H9 (cell line): ENCODE measurements around the gene CD19. TPM values are rescaled to one million over a fixed set of nuclear protein-coding genes. Genes with fewer than 3 reads are reported as not detected.

ENCODE experiments used
- DNase-seq: peaks from one replicate; pipeline ENCODE4 v3.0.0-alpha.2; 2017
- H2AFZ ChIP-seq: one replicate; pipeline ENCODE4 v1.6.1; 2013; ENCODE audit warnings: mild to moderate bottlenecking, low read length, control low read depth, moderate library complexity
- H2AK5ac ChIP-seq: 2 replicates; pipeline ENCODE4 v1.6.1; 2013; ENCODE audit warnings: low read length, control low read depth, mixed read lengths; ENCODE audit not compliant: insufficient read length
- H2BK120ac ChIP-seq: one replicate; pipeline ENCODE4 v1.6.1; 2013; ENCODE audit warnings: low read depth, mild to moderate bottlenecking, low read length, control low read depth, inconsistent platforms; ENCODE audit not compliant: poor library complexity, severe bottlenecking
- H2BK12ac ChIP-seq: 2 replicates; pipeline ENCODE4 v1.6.1; 2013; ENCODE audit warnings: low read length, control low read depth, mixed read lengths, low read depth; ENCODE audit not compliant: insufficient read length
- H2BK15ac ChIP-seq: 2 replicates; pipeline ENCODE4 v1.6.1; 2013; ENCODE audit warnings: low read depth, low read length, control low read depth
- H2BK20ac ChIP-seq: one replicate; pipeline ENCODE4 v1.6.1; 2013; ENCODE audit warnings: low read depth, mild to moderate bottlenecking, low read length, control low read depth, inconsistent platforms; ENCODE audit not compliant: poor library complexity, severe bottlenecking
- H2BK5ac ChIP-seq: 2 replicates; pipeline ENCODE4 v1.6.1; 2013; ENCODE audit warnings: low read length, control low read depth, mixed read lengths; ENCODE audit not compliant: insufficient read length
- H3K14ac ChIP-seq: 2 replicates; pipeline ENCODE4 v1.6.1; 2013; ENCODE audit warnings: low read length, control low read depth; ENCODE audit not compliant: insufficient read depth
- H3K18ac ChIP-seq: 2 replicates; pipeline ENCODE4 v1.6.1; 2013; ENCODE audit warnings: low read depth, mild to moderate bottlenecking, mixed read lengths, low read length, control low read depth; ENCODE audit not compliant: insufficient read length
- H3K23ac ChIP-seq: 2 replicates; pipeline ENCODE4 v1.6.1; 2013; ENCODE audit warnings: low read length, control low read depth, mixed read lengths, low read depth; ENCODE audit not compliant: insufficient read length
- H3K23me2 ChIP-seq: 2 replicates; pipeline ENCODE4 v1.6.1; 2013; ENCODE audit warnings: low read depth, mild to moderate bottlenecking, mixed read lengths, low read length, control low read depth; ENCODE audit not compliant: insufficient read length, poor library complexity, severe bottlenecking
- H3K27ac ChIP-seq: 2 replicates; pipeline ENCODE4 v1.5.1; 2013; ENCODE audit warnings: low read length, control low read depth, mixed read lengths, low read depth; ENCODE audit not compliant: insufficient read length
- H3K27me3 ChIP-seq: 2 replicates; pipeline ENCODE4 v1.6.1; 2013; ENCODE audit warnings: low read length, control low read depth, inconsistent platforms; ENCODE audit not compliant: insufficient read depth
- H3K4ac ChIP-seq: 2 replicates; pipeline ENCODE4 v1.6.1; 2013; ENCODE audit warnings: low read depth, mild to moderate bottlenecking, control low read depth, inconsistent platforms, low read length, moderate library complexity
- H3K4me1 ChIP-seq: 2 replicates; pipeline ENCODE4 v1.6.1; 2013; ENCODE audit warnings: low read length, control low read depth, inconsistent platforms; ENCODE audit not compliant: insufficient read depth
- H3K4me2 ChIP-seq: 2 replicates; pipeline ENCODE4 v1.6.1; 2013; ENCODE audit warnings: low read length, control low read depth, mixed read lengths; ENCODE audit not compliant: insufficient read length, insufficient read depth
- H3K56ac ChIP-seq: 2 replicates; pipeline ENCODE4 v1.6.1; 2013; ENCODE audit warnings: low read depth, mild to moderate bottlenecking, mixed read lengths, low read length, control low read depth; ENCODE audit not compliant: insufficient read length
- H3K79me1 ChIP-seq: 2 replicates; pipeline ENCODE4 v1.6.1; 2013; ENCODE audit warnings: low read depth, mild to moderate bottlenecking, moderate library complexity, low read length, control low read depth, inconsistent platforms; ENCODE audit not compliant: insufficient read depth, poor library complexity, severe bottlenecking
- H3K79me2 ChIP-seq: 2 replicates; pipeline ENCODE4 v1.6.1; 2013; ENCODE audit warnings: low read length, control low read depth, inconsistent platforms; ENCODE audit not compliant: insufficient read depth
- H3K9ac ChIP-seq: 2 replicates; pipeline ENCODE4 v1.6.1; 2013; ENCODE audit warnings: low read length, control low read depth, mixed read lengths; ENCODE audit not compliant: insufficient read length; ENCODE audit errors: extremely low read depth
- H3K9me3 ChIP-seq: one replicate; pipeline ENCODE4 v1.6.1; 2013; ENCODE audit warnings: low read depth, low read length, inconsistent platforms; ENCODE audit not compliant: control insufficient read depth
- H3T11ph ChIP-seq: one replicate; pipeline ENCODE4 v1.6.1; 2013; ENCODE audit warnings: mild to moderate bottlenecking, low read length, control low read depth, inconsistent platforms
- H4K20me1 ChIP-seq: one replicate; pipeline ENCODE4 v1.6.1; 2013; ENCODE audit not compliant: control insufficient read depth, insufficient read length, insufficient read depth
- H4K5ac ChIP-seq: 2 replicates; pipeline ENCODE4 v1.6.1; 2013; ENCODE audit warnings: low read depth, mild to moderate bottlenecking, mixed read lengths, low read length, control low read depth; ENCODE audit not compliant: insufficient read length
- H4K8ac ChIP-seq: replicated peaks from 2 replicates; pipeline ENCODE4 v1.6.1; 2013; ENCODE audit warnings: low read length, control low read depth, mixed read lengths, low read depth; ENCODE audit not compliant: insufficient read length
- H4K91ac ChIP-seq: 2 replicates; pipeline ENCODE4 v1.6.1; 2013; ENCODE audit warnings: low read depth, mild to moderate bottlenecking, moderate library complexity, mixed read lengths, low read length, control low read depth; ENCODE audit not compliant: insufficient read length
- H3K27ac Mint-ChIP-seq, 3 experiments: 2 replicates in 2 of 3; 3 replicates in 1 of 3; pipeline ENCODE4 v1.8.0; 2020 to 2021; ENCODE audit warnings: mixed read lengths in 3 of 3, mild to moderate bottlenecking in 1 of 3, moderate library complexity in 1 of 3
- H3K27me3 Mint-ChIP-seq: 2 replicates; pipeline ENCODE4 v1.8.0; 2021; ENCODE audit warnings: low read depth, mild to moderate bottlenecking, moderate library complexity, mixed read lengths
- H3K36me3 Mint-ChIP-seq, 3 experiments: 2 replicates in 2 of 3; 3 replicates in 1 of 3; pipeline ENCODE4 v1.8.0; 2020 to 2021; ENCODE audit warnings: low read depth in 3 of 3, mixed read lengths in 3 of 3; ENCODE audit not compliant: insufficient read depth in 1 of 3
- H3K4me1 Mint-ChIP-seq, 2 experiments: 2 replicates each; pipeline ENCODE4 v1.8.0; 2020; ENCODE audit warnings: mixed read lengths in 2 of 2
- H3K4me3 Mint-ChIP-seq, 2 experiments: 2 replicates in 1 of 2; 3 replicates in 1 of 2; pipeline ENCODE4 v1.8.0; 2020 to 2021; ENCODE audit warnings: mild to moderate bottlenecking in 2 of 2, mixed read lengths in 2 of 2, moderate library complexity in 1 of 2
- H3K9me3 Mint-ChIP-seq, 2 experiments: 2 replicates in 1 of 2; 3 replicates in 1 of 2; pipeline ENCODE4 v1.8.0; 2020; ENCODE audit warnings: mild to moderate bottlenecking in 2 of 2, mixed read lengths in 2 of 2, moderate library complexity in 1 of 2
- total RNA-seq: library from RNA; stranded (reverse); gene quantifications from 2 replicates; pipeline ENCODE4 v1.2.1, GENCODE V29; 2021
- TF ChIP-seq, protein P1 (sequence below): fragments of 200-600 bp; sonication (generic); conservative IDR thresholded peaks from 3 replicates; pipeline ENCODE4 v1.8.0; 2021; ENCODE audit warnings: antibody characterized with exemption, mild to moderate bottlenecking

Gene CD19
- total RNA-seq, 1 experiment from 2014 or later, result 0.50 TPM

GRCh38 chr16:28915181-28915580 is 16.6 kb upstream of the CD19 start:
- H3K23ac ChIP-seq, result no peak overlapping the region
- H2AFZ ChIP-seq, result no peak overlapping the region
- peaks cover 4 to 47% (median 31%) of the 10 kb centered on the region in 3 experiments; a peak in 5 of 7 replicates for H3K36me3 Mint-ChIP-seq
- H3K9ac ChIP-seq, result no peak overlapping the region
- no peak overlapping the region for H4K8ac ChIP-seq
- no peak overlapping the region for H3K18ac ChIP-seq
- H3K27me3 ChIP-seq, result no peaks in the 10 kb centered on the region
- no peak overlapping the region for H2BK5ac ChIP-seq
- DNase-seq, result no peak
- no peaks in the 10 kb centered on the region for H3K9me3 ChIP-seq
- H3K56ac ChIP-seq, result no peak overlapping the region
- H2BK20ac ChIP-seq, result no peak overlapping the region
- no peaks in the 10 kb centered on the region for H3K4me1 Mint-ChIP-seq
- no peak overlapping the region for H2BK120ac ChIP-seq
- no peaks in the 10 kb centered on the region for H3K9me3 Mint-ChIP-seq
- no peaks in the 10 kb centered on the region for H3K79me1 ChIP-seq
- H3K27ac ChIP-seq, result no peak overlapping the region
- H4K20me1 ChIP-seq, result no peaks in the 10 kb centered on the region
- H3K4ac ChIP-seq, result no peak overlapping the region
- no peak overlapping the region for H2BK15ac ChIP-seq
- no peak overlapping the region for H3K4me2 ChIP-seq
- H3K14ac ChIP-seq, result no peak overlapping the region
- H3K27me3 Mint-ChIP-seq, result no peaks in the 10 kb centered on the region
- H3K23me2 ChIP-seq, result no peaks in the 10 kb centered on the region
- H3T11ph ChIP-seq, result no peak overlapping the region
- no peak overlapping the region for H3K4me3 Mint-ChIP-seq
- H3K79me2 ChIP-seq, result no peaks in the 10 kb centered on the region
- no peak overlapping the region for H4K91ac ChIP-seq
- H3K4me1 ChIP-seq, result no peaks in the 10 kb centered on the region
- TF ChIP-seq, protein P1, sequence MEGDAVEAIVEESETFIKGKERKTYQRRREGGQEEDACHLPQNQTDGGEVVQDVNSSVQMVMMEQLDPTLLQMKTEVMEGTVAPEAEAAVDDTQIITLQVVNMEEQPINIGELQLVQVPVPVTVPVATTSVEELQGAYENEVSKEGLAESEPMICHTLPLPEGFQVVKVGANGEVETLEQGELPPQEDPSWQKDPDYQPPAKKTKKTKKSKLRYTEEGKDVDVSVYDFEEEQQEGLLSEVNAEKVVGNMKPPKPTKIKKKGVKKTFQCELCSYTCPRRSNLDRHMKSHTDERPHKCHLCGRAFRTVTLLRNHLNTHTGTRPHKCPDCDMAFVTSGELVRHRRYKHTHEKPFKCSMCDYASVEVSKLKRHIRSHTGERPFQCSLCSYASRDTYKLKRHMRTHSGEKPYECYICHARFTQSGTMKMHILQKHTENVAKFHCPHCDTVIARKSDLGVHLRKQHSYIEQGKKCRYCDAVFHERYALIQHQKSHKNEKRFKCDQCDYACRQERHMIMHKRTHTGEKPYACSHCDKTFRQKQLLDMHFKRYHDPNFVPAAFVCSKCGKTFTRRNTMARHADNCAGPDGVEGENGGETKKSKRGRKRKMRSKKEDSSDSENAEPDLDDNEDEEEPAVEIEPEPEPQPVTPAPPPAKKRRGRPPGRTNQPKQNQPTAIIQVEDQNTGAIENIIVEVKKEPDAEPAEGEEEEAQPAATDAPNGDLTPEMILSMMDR, result no peak
- H2AK5ac ChIP-seq, result no peak overlapping the region
- no peak overlapping the region for H2BK12ac ChIP-seq
- H3K27ac Mint-ChIP-seq, result peak overlapping the region in 1 of 3 experiments; percentile 10; a peak in 1 of 7 replicates
- H4K5ac ChIP-seq, result no peak overlapping the region
